Measurements from ENCODE around the gene DCAF10. TPM values are rescaled to one million over a fixed set of nuclear protein-coding genes. Genes with fewer than 3 reads are reported as not detected.

Gene DCAF10
- total and polyA plus RNA-seq, 10 of the 15 experiments (the other 5 are each of a cell fraction or from before 2014, with no cell fraction given): 3.9 to 21.7 (median 9.8) TPM

- ChIA-PET SMC1A (ENCODE audit: uncharacterized antibody, unreplicated experiment) (no interaction called here), CTCF (no interaction called here), POLR2A (no interaction called here), RAD21 (ENCODE audit: unreplicated experiment) (no interaction called here)
- Histone ChIP-seq H3K27me3 (replicated peaks in 1 of 2; ENCODE audit: control insufficient read depth in 2 of 2, insufficient read depth in 2 of 2, low read length in 1 of 2) (no peaks in the 10 kb centered on the region), H3K4me3 (no peak overlapping the region), H3K9me3 (replicated peaks; ENCODE audit: control insufficient read depth, insufficient read depth, low read length) (no peaks in the 10 kb centered on the region), H4K20me1 (ENCODE audit: control insufficient read depth, insufficient read depth) (no peaks in the 10 kb centered on the region), H3K4me2 (ENCODE audit: control insufficient read depth, insufficient read depth) (peak overlapping the region; percentile 1), H2AFZ (ENCODE audit: control insufficient read depth, low read depth, low read length) (no peak overlapping the region), H3K9ac (ENCODE audit: control insufficient read depth, insufficient read depth, low read length) (no peak overlapping the region), H3K4me1 (ENCODE audit: control insufficient read depth, insufficient read depth, low read length) (peaks cover 8% of the 10 kb centered on the region), H3K27ac (ENCODE audit: control insufficient read depth, insufficient read depth) (no peak overlapping the region; the same call in 1 of the 2 replicates), H3K36me3 (ENCODE audit: control insufficient read depth in 2 of 2, insufficient read depth in 2 of 2, low read length in 1 of 2) (peaks cover 0 to 3% of the 10 kb centered on the region in 2 experiments; a peak in 1 of 4 replicates), H3K79me2 (ENCODE audit: control insufficient read depth, insufficient read depth, low read length) (no peaks in the 10 kb centered on the region)
- intact Hi-C loops (cut with micrococcal nuclease; ENCODE audit: unreplicated experiment): loop anchor here (5.0 kb wide), 1 partner anchor 54 kb away; no protein-coding TSS in a partner anchor
- FAIRE-seq (peak; percentile 78), DNase-seq (ENCODE audit: low read depth, low spot score) (peak; percentile 44), ATAC-seq (peak; percentile 98)
- BruUV-seq (replicated peaks): no TSS peak
- WGBS (ENCODE audit: insufficient coverage, insufficient replicate concordance, low lambda C conversion rate, missing lambda C conversion rate): 0% methylated on average over 2 of the region's 2 CpGs
- in situ Hi-C loops (cut with MboI): no loop called here
- TF ChIP-seq NRF1 (conservative IDR thresholded peaks at IDR 0.05; ENCODE audit: low read depth, low read length): no peak
- no peak for TF ChIP-seq ESRRA (IDR thresholded peaks at IDR 0.05; ENCODE audit: low read length)
- TF ChIP-seq ZNF622 (IDR thresholded peaks at IDR 0.05): no peak
- no peak for TF ChIP-seq SMARCA5 (IDR thresholded peaks at IDR 0.05)
- no peak for TF ChIP-seq MYC (IDR thresholded peaks at IDR 0.05; ENCODE audit: insufficient read depth, insufficient read length, insufficient replicate concordance, low read length, severe bottlenecking)
- TF ChIP-seq PAX5 (IDR thresholded peaks at IDR 0.05; ENCODE audit: borderline replicate concordance, low read depth, low read length): peak; percentile 21; the same call in 1 of the 2 replicates
- TF ChIP-seq MTA2 (IDR thresholded peaks at IDR 0.05; ENCODE audit: low read depth): peak; percentile 38; the same call in 1 of the 2 replicates
- TF ChIP-seq, protein P1, sequence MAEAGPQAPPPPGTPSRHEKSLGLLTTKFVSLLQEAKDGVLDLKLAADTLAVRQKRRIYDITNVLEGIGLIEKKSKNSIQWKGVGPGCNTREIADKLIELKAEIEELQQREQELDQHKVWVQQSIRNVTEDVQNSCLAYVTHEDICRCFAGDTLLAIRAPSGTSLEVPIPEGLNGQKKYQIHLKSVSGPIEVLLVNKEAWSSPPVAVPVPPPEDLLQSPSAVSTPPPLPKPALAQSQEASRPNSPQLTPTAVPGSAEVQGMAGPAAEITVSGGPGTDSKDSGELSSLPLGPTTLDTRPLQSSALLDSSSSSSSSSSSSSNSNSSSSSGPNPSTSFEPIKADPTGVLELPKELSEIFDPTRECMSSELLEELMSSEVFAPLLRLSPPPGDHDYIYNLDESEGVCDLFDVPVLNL (IDR thresholded peaks at IDR 0.05; ENCODE audit: low read depth, low read length): no peak
- no peak for TF ChIP-seq STAT1 (conservative IDR thresholded peaks at IDR 0.05)
- TF ChIP-seq CBFB (IDR thresholded peaks at IDR 0.05; ENCODE audit: low read depth): no peak
- no peak for TF ChIP-seq CHD1 (IDR thresholded peaks at IDR 0.05; ENCODE audit: low read depth, low read length)
- no peak for TF ChIP-seq SP1 (IDR thresholded peaks at IDR 0.05; ENCODE audit: low read depth, low read length)
- peak; percentile 72; the same call in 1 of the 2 replicates for TF ChIP-seq NFIC (IDR thresholded peaks at IDR 0.05; ENCODE audit: low read depth, low read length)
- peak; percentile 71; the same call in 1 of the 2 replicates for TF ChIP-seq IRF4 (IDR thresholded peaks at IDR 0.05; ENCODE audit: low read depth, low read length)
- no peak for TF ChIP-seq IRF5 (IDR thresholded peaks at IDR 0.05; ENCODE audit: borderline replicate concordance)
- peak; percentile 37; the same call in 1 of the 2 replicates for TF ChIP-seq CREM (IDR thresholded peaks at IDR 0.05; ENCODE audit: low read depth)
- TF ChIP-seq MEF2B (IDR thresholded peaks at IDR 0.05; ENCODE audit: partially characterized antibody, poor library complexity, severe bottlenecking): no peak
- TF ChIP-seq LARP7 (IDR thresholded peaks at IDR 0.05): no peak
- TF ChIP-seq RUNX3 (IDR thresholded peaks at IDR 0.05; ENCODE audit: low read length): peak; percentile 83
- TF ChIP-seq, protein P2, sequence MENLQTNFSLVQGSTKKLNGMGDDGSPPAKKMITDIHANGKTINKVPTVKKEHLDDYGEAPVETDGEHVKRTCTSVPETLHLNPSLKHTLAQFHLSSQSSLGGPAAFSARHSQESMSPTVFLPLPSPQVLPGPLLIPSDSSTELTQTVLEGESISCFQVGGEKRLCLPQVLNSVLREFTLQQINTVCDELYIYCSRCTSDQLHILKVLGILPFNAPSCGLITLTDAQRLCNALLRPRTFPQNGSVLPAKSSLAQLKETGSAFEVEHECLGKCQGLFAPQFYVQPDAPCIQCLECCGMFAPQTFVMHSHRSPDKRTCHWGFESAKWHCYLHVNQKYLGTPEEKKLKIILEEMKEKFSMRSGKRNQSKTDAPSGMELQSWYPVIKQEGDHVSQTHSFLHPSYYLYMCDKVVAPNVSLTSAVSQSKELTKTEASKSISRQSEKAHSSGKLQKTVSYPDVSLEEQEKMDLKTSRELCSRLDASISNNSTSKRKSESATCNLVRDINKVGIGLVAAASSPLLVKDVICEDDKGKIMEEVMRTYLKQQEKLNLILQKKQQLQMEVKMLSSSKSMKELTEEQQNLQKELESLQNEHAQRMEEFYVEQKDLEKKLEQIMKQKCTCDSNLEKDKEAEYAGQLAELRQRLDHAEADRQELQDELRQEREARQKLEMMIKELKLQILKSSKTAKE (IDR thresholded peaks at IDR 0.05; ENCODE audit: low read depth, poor library complexity, severe bottlenecking): no peak
- no peak for TF ChIP-seq JUND (IDR thresholded peaks at IDR 0.05; ENCODE audit: low read depth, low read length)
- no peak for TF ChIP-seq YBX1 (IDR thresholded peaks at IDR 0.05)
- TF ChIP-seq FOXK2 (IDR thresholded peaks at IDR 0.05): no peak
- peak; percentile 60; the same call in 1 of the 2 replicates for TF ChIP-seq BCL11A (IDR thresholded peaks at IDR 0.05; ENCODE audit: low read depth, low read length)
- no peak for TF ChIP-seq GATAD2B (conservative IDR thresholded peaks at IDR 0.05; ENCODE audit: low read depth)
Observed at GRCh38 chr9:37836386-37836785, 35.8 kb downstream of the DCAF10 start.

All from GM12878 (cell line).